Osteoblast (primary cell): ENCODE measurements around the gene ASCC1. TPM values are rescaled to one million over a fixed set of nuclear protein-coding genes. Genes with fewer than 3 reads are reported as not detected.

Source experiments
- DNase-seq: peaks from one replicate; pipeline ENCODE4 v3.0.0; 2011; ENCODE audit warnings: low spot score, mixed read lengths; ENCODE audit not compliant: insufficient read length; ENCODE audit errors: missing footprints
- H2AFZ ChIP-seq: 2 replicates; pipeline ENCODE4 v1.6.0; 2011; ENCODE audit warnings: mild to moderate bottlenecking, low read length
- H3K27ac ChIP-seq: 2 replicates; pipeline ENCODE4 v1.5.1; 2011; ENCODE audit warnings: mild to moderate bottlenecking, low read depth, low read length, moderate library complexity
- H3K27me3 ChIP-seq: 2 replicates; pipeline ENCODE4 v1.6.0; 2012; ENCODE audit warnings: mild to moderate bottlenecking, control low read depth, inconsistent platforms, low read length, moderate library complexity; ENCODE audit not compliant: insufficient read depth
- H3K36me3 ChIP-seq: 2 replicates; pipeline ENCODE4 v1.5.1; 2011; ENCODE audit warnings: mild to moderate bottlenecking, low read length, control low read depth, moderate library complexity; ENCODE audit not compliant: insufficient read depth
- H3K4me1 ChIP-seq: 2 replicates; pipeline ENCODE4 v1.5.1; 2011; ENCODE audit warnings: mild to moderate bottlenecking, low read length, control low read depth, moderate library complexity; ENCODE audit not compliant: insufficient read depth
- H3K4me2 ChIP-seq: 2 replicates; pipeline ENCODE4 v1.6.0; 2011; ENCODE audit warnings: mild to moderate bottlenecking, low read length; ENCODE audit not compliant: insufficient read depth
- H3K4me3 ChIP-seq: fragments of 200-600 bp; sonication (generic); 3 replicates; pipeline ENCODE4 v1.5.1; 2012; ENCODE audit warnings: mild to moderate bottlenecking, low read length, inconsistent platforms; ENCODE audit not compliant: insufficient read depth
- H3K79me2 ChIP-seq: 2 replicates; pipeline ENCODE4 v1.6.0; 2012; ENCODE audit warnings: mild to moderate bottlenecking, low read length, control low read depth, inconsistent platforms; ENCODE audit not compliant: insufficient read depth
- H3K9me3 ChIP-seq: 2 replicates; pipeline ENCODE4 v1.5.1; 2011; ENCODE audit warnings: low read depth, low read length, control low read depth
- H4K20me1 ChIP-seq: 2 replicates; pipeline ENCODE4 v1.6.0; 2012; ENCODE audit warnings: mild to moderate bottlenecking, low read length, control low read depth; ENCODE audit not compliant: insufficient read depth
- CTCF ChIP-seq: IDR thresholded peaks from 2 replicates; pipeline ENCODE4 v1.5.1; 2011; ENCODE audit warnings: mild to moderate bottlenecking, low read depth, low read length, moderate library complexity; ENCODE audit errors: extremely low read depth
- total RNA-seq: library from RNA; depleted of rRNA; stranded (reverse); fragments of >200 nt; gene quantifications from 2 replicates; pipeline ENCODE4 v1.2.3, GENCODE V29; 2012

Gene ASCC1
- total RNA-seq, 1 donor = 40.2 TPM

GRCh38 chr10:72146559-72147323 lies 69.3 kb downstream of the ASCC1 start:
- Histone ChIP-seq H3K9me3 (no peaks in the 10 kb centered on the region), H3K4me1 (no peaks in the 10 kb centered on the region), H3K4me2 (no peak overlapping the region), H4K20me1 (no peaks in the 10 kb centered on the region), H3K36me3 (no peaks in the 10 kb centered on the region), H2AFZ (no peak overlapping the region), H3K4me3 (no peak overlapping the region), H3K79me2 (no peaks in the 10 kb centered on the region), H3K27me3 (no peaks in the 10 kb centered on the region), H3K27ac (no peak overlapping the region)
- DNase-seq = no peak
- no peak for TF ChIP-seq CTCF

- Histone ChIP-seq H3K4me2 (no peak overlapping the region), H3K36me3 (no peaks in the 10 kb centered on the region), H3K9me3 (no peaks in the 10 kb centered on the region), H3K4me3 (no peak overlapping the region), H3K4me1 (no peaks in the 10 kb centered on the region), H3K27ac (no peak overlapping the region), H2AFZ (no peak overlapping the region), H3K79me2 (no peaks in the 10 kb centered on the region), H3K27me3 (no peaks in the 10 kb centered on the region), H4K20me1 (no peaks in the 10 kb centered on the region)
- DNase-seq = no peak
- TF ChIP-seq CTCF = no peak
Observed at GRCh38 chr10:72146071-72146470, 70.0 kb downstream of the ASCC1 start.

- no peak for DNase-seq
- H3K9me3 ChIP-seq = no peaks in the 10 kb centered on the region
- H3K36me3 ChIP-seq = no peaks in the 10 kb centered on the region
Observed at GRCh38 chr10:72145657-72146056, 70.4 kb downstream of the ASCC1 start.

More at GRCh38 chr10:72145657-72146056, 70.4 kb downstream of the ASCC1 start:
- no peak overlapping the region for H3K4me2 ChIP-seq
- no peak overlapping the region for H2AFZ ChIP-seq
- H3K4me1 ChIP-seq = no peaks in the 10 kb centered on the region
- H3K79me2 ChIP-seq = no peaks in the 10 kb centered on the region
- TF ChIP-seq CTCF = no peak
- H4K20me1 ChIP-seq = no peaks in the 10 kb centered on the region
- no peaks in the 10 kb centered on the region for H3K27me3 ChIP-seq
- no peak overlapping the region for H3K4me3 ChIP-seq
- no peak overlapping the region for H3K27ac ChIP-seq
